Chondrocyte (in vitro differentiated cells): ENCODE measurements around the gene PLA2G3. TPM values are rescaled to one million over a fixed set of nuclear protein-coding genes. Genes with fewer than 3 reads are reported as not detected.

Source experiments
- DNase-seq: peaks from one replicate; pipeline ENCODE4 v3.0.0; 2021; ENCODE audit warnings: mixed read lengths, low spot score
- H3K27ac Mint-ChIP-seq: one replicate; pipeline ENCODE4 v1.8.0; 2021; ENCODE audit warnings: mild to moderate bottlenecking, moderate library complexity, mixed read lengths; ENCODE audit not compliant: unreplicated experiment
- H3K27me3 Mint-ChIP-seq: 2 replicates; pipeline ENCODE4 v1.8.0; 2021; ENCODE audit warnings: low read depth, mixed read lengths
- H3K36me3 Mint-ChIP-seq: 2 replicates; pipeline ENCODE4 v1.8.0; 2021; ENCODE audit warnings: low read depth, mixed read lengths
- H3K4me1 Mint-ChIP-seq: 2 replicates; pipeline ENCODE4 v1.8.0; 2021; ENCODE audit warnings: low read depth, mild to moderate bottlenecking, mixed read lengths
- H3K4me3 Mint-ChIP-seq: one replicate; pipeline ENCODE4 v1.8.0; 2021; ENCODE audit warnings: mild to moderate bottlenecking, moderate library complexity, mixed read lengths; ENCODE audit not compliant: unreplicated experiment
- H3K9me3 Mint-ChIP-seq: 2 replicates; pipeline ENCODE4 v1.8.0; 2021; ENCODE audit warnings: low read depth, mixed read lengths
- long read RNA-seq: library from polyadenylated mRNA; stranded (forward); transcript quantifications from one replicate; pipeline ENCODE4 v2.0.0, GENCODE V29; 2021
- total RNA-seq: library from RNA; stranded (reverse); gene quantifications from 3 replicates; pipeline ENCODE4 v1.2.1, GENCODE V29; 2021
- TF ChIP-seq, protein P1 (sequence below): fragments of 200-600 bp; sonication (generic); IDR thresholded peaks from 2 replicates; pipeline ENCODE4 v1.5.0; 2021; ENCODE audit warnings: antibody characterized with exemption, mild to moderate bottlenecking, moderate library complexity

Gene PLA2G3
- total RNA-seq, result 0.07 to 0.13 TPM in 2 of 3 replicates, not detected in the other
- long read RNA-seq, result 0 reads

DNA sequence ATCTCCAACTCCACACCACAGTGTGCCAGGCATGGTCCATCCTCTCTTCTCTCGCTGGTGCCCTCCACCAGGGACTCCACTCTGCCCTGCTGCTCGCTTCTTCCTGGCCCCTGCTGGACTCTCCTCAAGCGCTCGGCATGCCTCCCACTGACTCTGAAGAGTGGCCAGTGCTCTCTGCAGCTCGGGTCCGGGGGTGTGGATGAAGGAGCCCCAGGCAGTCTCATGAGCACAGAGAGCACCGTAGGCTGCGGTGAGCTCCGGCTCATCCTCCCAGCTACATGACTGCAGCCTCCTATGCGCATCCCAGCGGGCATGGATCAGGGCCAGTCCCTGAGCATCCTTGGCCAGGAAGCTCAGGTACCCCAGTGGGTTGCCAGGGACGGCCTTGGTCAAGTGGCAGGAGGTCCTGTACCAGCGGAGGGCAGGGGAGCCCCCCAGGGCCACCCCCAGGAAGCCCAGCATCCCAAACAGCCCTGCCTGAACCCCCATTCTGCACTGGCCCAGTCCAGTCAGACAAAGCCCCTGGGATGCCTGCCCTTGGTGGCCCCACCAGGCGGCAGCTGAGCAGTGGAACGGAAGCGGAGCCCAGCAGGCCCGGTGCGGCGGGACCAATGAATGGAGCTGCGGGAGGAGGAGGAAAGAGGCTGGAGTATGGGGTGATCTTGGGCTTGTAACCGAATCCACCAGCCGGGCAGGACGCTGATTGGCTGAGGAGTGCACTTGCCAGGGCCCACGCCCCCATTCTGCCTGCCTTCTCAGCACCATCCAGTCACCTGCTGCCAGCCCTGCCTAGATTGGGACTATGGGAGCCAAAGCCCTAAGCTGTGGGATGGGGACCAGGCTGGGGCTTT, at the start of gene PLA2G3:
Gene PLA2G3, minus strand, starts transcription at position 643 of the 851 bp plus-strand sequence. Its CDS starts 154 bp downstream, at position 489.
- H3K4me3 Mint-ChIP-seq, result no peak within 1 kb of the TSS
- peaks cover 6% of the 10 kb centered on the region for H3K9me3 Mint-ChIP-seq
- H3K27ac Mint-ChIP-seq, result no peak within 1 kb of the TSS
- peaks cover 4% of the 10 kb centered on the region for H3K4me1 Mint-ChIP-seq
- no peaks in the 10 kb centered on the region for H3K36me3 Mint-ChIP-seq
- peaks cover 15% of the 10 kb centered on the region for H3K27me3 Mint-ChIP-seq
- peak; percentile 87 for DNase-seq
- TF ChIP-seq, protein P1, sequence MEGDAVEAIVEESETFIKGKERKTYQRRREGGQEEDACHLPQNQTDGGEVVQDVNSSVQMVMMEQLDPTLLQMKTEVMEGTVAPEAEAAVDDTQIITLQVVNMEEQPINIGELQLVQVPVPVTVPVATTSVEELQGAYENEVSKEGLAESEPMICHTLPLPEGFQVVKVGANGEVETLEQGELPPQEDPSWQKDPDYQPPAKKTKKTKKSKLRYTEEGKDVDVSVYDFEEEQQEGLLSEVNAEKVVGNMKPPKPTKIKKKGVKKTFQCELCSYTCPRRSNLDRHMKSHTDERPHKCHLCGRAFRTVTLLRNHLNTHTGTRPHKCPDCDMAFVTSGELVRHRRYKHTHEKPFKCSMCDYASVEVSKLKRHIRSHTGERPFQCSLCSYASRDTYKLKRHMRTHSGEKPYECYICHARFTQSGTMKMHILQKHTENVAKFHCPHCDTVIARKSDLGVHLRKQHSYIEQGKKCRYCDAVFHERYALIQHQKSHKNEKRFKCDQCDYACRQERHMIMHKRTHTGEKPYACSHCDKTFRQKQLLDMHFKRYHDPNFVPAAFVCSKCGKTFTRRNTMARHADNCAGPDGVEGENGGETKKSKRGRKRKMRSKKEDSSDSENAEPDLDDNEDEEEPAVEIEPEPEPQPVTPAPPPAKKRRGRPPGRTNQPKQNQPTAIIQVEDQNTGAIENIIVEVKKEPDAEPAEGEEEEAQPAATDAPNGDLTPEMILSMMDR, result peak; percentile 32

DNA sequence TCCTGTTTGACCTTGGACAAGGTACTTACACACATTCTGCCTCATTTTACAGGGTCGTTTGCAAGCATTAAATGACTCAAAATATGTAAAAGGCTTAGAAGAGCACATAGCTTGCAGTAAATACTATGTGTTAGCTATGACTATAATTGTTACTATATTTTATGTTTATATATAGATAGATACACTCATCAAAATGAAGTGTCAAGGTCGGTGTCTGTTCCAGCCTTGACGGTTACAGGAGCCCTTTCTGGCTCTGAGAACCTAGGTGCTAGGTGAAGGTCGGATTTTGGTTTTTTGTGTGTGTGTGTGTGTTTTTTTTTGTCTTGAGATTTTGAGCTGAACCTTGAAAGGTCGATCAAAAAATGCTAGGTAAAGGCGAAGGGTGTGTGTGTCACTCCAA, 47.3 kb upstream of the PLA2G3 start:
- H3K9me3 Mint-ChIP-seq, result no peaks in the 10 kb centered on the region
- DNase-seq, result no peak
- H3K4me1 Mint-ChIP-seq, result peaks cover 24% of the 10 kb centered on the region
- no peaks in the 10 kb centered on the region for H3K27me3 Mint-ChIP-seq
- no peak overlapping the region for H3K27ac Mint-ChIP-seq
- peaks cover 4% of the 10 kb centered on the region for H3K36me3 Mint-ChIP-seq
- H3K4me3 Mint-ChIP-seq, result no peak overlapping the region
- TF ChIP-seq, protein P1, result no peak

GRCh38 chr22:31185056-31185455, 44.7 kb upstream of the PLA2G3 start:
- Mint-ChIP-seq H3K27me3 (no peaks in the 10 kb centered on the region), H3K4me1 (peaks cover 12% of the 10 kb centered on the region), H3K4me3 (no peak overlapping the region), H3K36me3 (peaks cover 8% of the 10 kb centered on the region), H3K27ac (peak overlapping the region; percentile 81), H3K9me3 (peaks cover 2% of the 10 kb centered on the region)
- no peak for DNase-seq
- TF ChIP-seq, protein P1, result no peak

DNA sequence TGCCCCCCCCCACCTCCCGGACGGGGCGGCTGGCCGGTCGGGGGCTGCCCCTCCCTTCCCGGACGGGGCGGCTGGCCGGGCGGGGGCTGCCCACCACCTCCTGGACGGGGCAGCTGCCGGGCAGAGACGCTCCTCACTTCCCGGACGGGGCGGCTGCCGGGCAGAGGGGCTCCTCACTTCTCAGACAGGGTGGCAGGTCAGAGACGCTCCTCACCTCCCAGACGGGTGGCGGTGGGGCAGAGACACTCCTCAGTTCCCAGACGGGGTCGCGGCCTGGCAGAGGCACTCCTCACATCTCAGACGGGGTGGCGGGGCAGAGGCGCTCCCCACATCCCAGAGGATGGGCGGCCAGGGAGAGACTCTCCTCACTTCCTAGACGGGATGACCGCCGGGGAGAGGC, 43.7 kb upstream of the PLA2G3 start:
- TF ChIP-seq, protein P1, result no peak
- no peak for DNase-seq
- H3K4me1 Mint-ChIP-seq, result peaks cover 20% of the 10 kb centered on the region
- no peak overlapping the region for H3K4me3 Mint-ChIP-seq
- peak overlapping the region; percentile 75 for H3K27ac Mint-ChIP-seq
- no peaks in the 10 kb centered on the region for H3K27me3 Mint-ChIP-seq
- H3K36me3 Mint-ChIP-seq, result peaks cover 8% of the 10 kb centered on the region
- H3K9me3 Mint-ChIP-seq, result peaks cover 2% of the 10 kb centered on the region

DNA sequence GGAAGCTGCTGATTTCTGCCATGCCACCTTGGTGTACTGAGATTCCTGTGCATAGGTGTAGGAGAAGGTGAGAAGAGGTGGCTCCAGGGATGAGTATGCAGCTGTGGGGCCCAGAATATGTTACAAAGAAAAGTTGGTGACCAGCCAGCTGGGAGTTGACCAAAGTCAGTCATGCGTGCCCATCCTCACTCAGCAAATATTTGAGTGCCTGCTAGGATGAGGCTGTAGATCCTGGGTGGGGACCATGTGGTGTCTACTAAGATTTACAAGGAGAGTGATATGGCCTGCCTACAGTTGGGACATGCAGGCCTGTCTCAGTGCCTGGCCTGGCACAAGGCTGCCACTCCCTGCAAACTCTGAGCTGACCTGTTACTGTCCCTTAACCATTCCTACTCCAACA, 39.0 kb upstream of the PLA2G3 start:
- no peak overlapping the region for H3K27ac Mint-ChIP-seq
- H3K36me3 Mint-ChIP-seq, result peaks cover 7% of the 10 kb centered on the region
- H3K4me1 Mint-ChIP-seq, result peaks cover 39% of the 10 kb centered on the region
- no peak overlapping the region for H3K4me3 Mint-ChIP-seq
- no peaks in the 10 kb centered on the region for H3K27me3 Mint-ChIP-seq
- DNase-seq, result no peak
- peaks cover 2% of the 10 kb centered on the region for H3K9me3 Mint-ChIP-seq
- TF ChIP-seq, protein P1, result no peak
